Neural cell (in vitro differentiated cells): Measurements from ENCODE around the gene SLC2A4. TPM values are rescaled to one million over a fixed set of nuclear protein-coding genes. Genes with fewer than 3 reads are reported as not detected.

ENCODE experiments used
- H2AFZ ChIP-seq: fragments of 200-600, 300-800 bp; sonication (generic), shearing (Covaris generic); 2 replicates; pipeline ENCODE4 v1.6.0; 2014; ENCODE audit warnings: low read depth, mild to moderate bottlenecking, antibody characterized with exemption, low read length, moderate library complexity
- H3F3A ChIP-seq: fragments of 200-600 bp; shearing (Covaris generic); 2 replicates; pipeline ENCODE4 v1.6.1; 2016; ENCODE audit warnings: mild to moderate bottlenecking, moderate library complexity, mixed read lengths, antibody characterized with exemption, low read length; ENCODE audit not compliant: insufficient read depth, poor library complexity, severe bottlenecking
- H3K27ac ChIP-seq: fragments of 200-600, 300-800 bp; sonication (generic), shearing (Covaris generic); 2 replicates; pipeline ENCODE4 v1.5.1; 2014; ENCODE audit warnings: mild to moderate bottlenecking, low read length, moderate library complexity
- H3K27me3 ChIP-seq: fragments of 300-800, 200-600 bp; sonication (generic), shearing (Covaris generic); 2 replicates; pipeline ENCODE4 v1.6.0; 2014; ENCODE audit warnings: mild to moderate bottlenecking, low read depth, low read length, moderate library complexity; ENCODE audit not compliant: insufficient read depth
- H3K36me3 ChIP-seq: fragments of 300-800, 200-600 bp; sonication (generic), shearing (Covaris generic); 2 replicates; pipeline ENCODE4 v1.5.1; 2014; ENCODE audit warnings: mild to moderate bottlenecking, antibody characterized with exemption, low read length, moderate library complexity; ENCODE audit not compliant: insufficient read depth
- H3K4me2 ChIP-seq: fragments of 300-800, 200-600 bp; sonication (generic), shearing (Covaris generic); 2 replicates; pipeline ENCODE4 v1.6.0; 2014; ENCODE audit warnings: mild to moderate bottlenecking, low read length
- H3K4me3 ChIP-seq: fragments of 300-800, 200-600 bp; sonication (generic), shearing (Covaris generic); 2 replicates; pipeline ENCODE4 v1.5.1; 2014; ENCODE audit warnings: mild to moderate bottlenecking, low read length, moderate library complexity
- H3K79me2 ChIP-seq: fragments of 200-600 bp; shearing (Covaris generic); replicated peaks from 2 replicates; pipeline ENCODE4 v1.6.0; 2014; ENCODE audit warnings: mild to moderate bottlenecking, low read length, moderate library complexity; ENCODE audit not compliant: insufficient read depth
- H3K9ac ChIP-seq: fragments of 300-800, 200-600 bp; sonication (generic), shearing (Covaris generic); 2 replicates; pipeline ENCODE4 v1.6.1; 2016; ENCODE audit warnings: mild to moderate bottlenecking, low read length, mixed read lengths
- H3K9me2 ChIP-seq: fragments of 200-600 bp; shearing (Covaris generic); 2 replicates; pipeline ENCODE4 v1.6.1; 2016; ENCODE audit warnings: mild to moderate bottlenecking, low read length, mixed read lengths; ENCODE audit not compliant: insufficient read depth
- H3K9me3 ChIP-seq: fragments of 200-600, 300-800 bp; sonication (generic), shearing (Covaris generic); 2 replicates; pipeline ENCODE4 v1.6.1; 2016; ENCODE audit warnings: mild to moderate bottlenecking, mixed run types, low read length, moderate library complexity, mixed read lengths
- H4K20me1 ChIP-seq: fragments of 200-600 bp; shearing (Covaris generic); 2 replicates; pipeline ENCODE4 v1.6.1; 2016; ENCODE audit warnings: mild to moderate bottlenecking, mixed run types; ENCODE audit not compliant: insufficient read depth
- EP300 ChIP-seq: fragments of 450-650 bp; conservative IDR thresholded peaks from 2 replicates; pipeline ENCODE4 v1.6.1; 2014; ENCODE audit warnings: antibody characterized with exemption, mild to moderate bottlenecking, moderate library complexity; ENCODE audit not compliant: poor library complexity, severe bottlenecking
- EZH2 ChIP-seq: fragments of 200-600, 300-800 bp; shearing (Covaris generic), sonication (generic); IDR thresholded peaks from 2 replicates; pipeline ENCODE4 v1.6.1; 2014; ENCODE audit warnings: antibody characterized with exemption, low read length, borderline replicate concordance, mild to moderate bottlenecking; ENCODE audit not compliant: insufficient read depth, poor library complexity, severe bottlenecking
- MXI1 ChIP-seq: fragments of 450-650 bp; conservative IDR thresholded peaks from 2 replicates; pipeline ENCODE4 v1.6.1; 2014; ENCODE audit warnings: antibody characterized with exemption, mild to moderate bottlenecking; ENCODE audit not compliant: poor library complexity, severe bottlenecking
- POLR2AphosphoS5 ChIP-seq: IDR thresholded peaks from 2 replicates; pipeline ENCODE4 v1.6.1; 2012
- RAD21 ChIP-seq: fragments of 450-650 bp; conservative IDR thresholded peaks from 2 replicates; pipeline ENCODE4 v1.6.1; 2014; ENCODE audit warnings: antibody characterized with exemption, mild to moderate bottlenecking, moderate library complexity
- SMC3 ChIP-seq: fragments of 450-650 bp; conservative IDR thresholded peaks from 2 replicates; pipeline ENCODE4 v1.6.1; 2014; ENCODE audit warnings: antibody characterized with exemption, mild to moderate bottlenecking, moderate library complexity; ENCODE audit not compliant: poor library complexity
- TAF1 ChIP-seq: IDR thresholded peaks from 2 replicates; pipeline ENCODE4 v1.6.1; 2012; ENCODE audit warnings: low read depth
- polyA plus RNA-seq: library from polyadenylated mRNA; depleted of rRNA; stranded (reverse); fragments of >200 nt; gene quantifications from 2 replicates; pipeline ENCODE4 v1.2.3, GENCODE V29; 2014
- TF ChIP-seq, protein P1 (sequence below): IDR thresholded peaks from 2 replicates; pipeline ENCODE4 v1.6.1; 2012; ENCODE audit warnings: borderline replicate concordance
- TF ChIP-seq, protein P2 (sequence below): fragments of 450-650 bp; IDR thresholded peaks from 2 replicates; pipeline ENCODE4 v1.5.1; 2014; ENCODE audit warnings: antibody characterized with exemption, mild to moderate bottlenecking, moderate library complexity; ENCODE audit not compliant: poor library complexity, severe bottlenecking

The SLC2A4 gene
- polyA plus RNA-seq, 1 donor from 2014 or later, result not detected

DNA sequence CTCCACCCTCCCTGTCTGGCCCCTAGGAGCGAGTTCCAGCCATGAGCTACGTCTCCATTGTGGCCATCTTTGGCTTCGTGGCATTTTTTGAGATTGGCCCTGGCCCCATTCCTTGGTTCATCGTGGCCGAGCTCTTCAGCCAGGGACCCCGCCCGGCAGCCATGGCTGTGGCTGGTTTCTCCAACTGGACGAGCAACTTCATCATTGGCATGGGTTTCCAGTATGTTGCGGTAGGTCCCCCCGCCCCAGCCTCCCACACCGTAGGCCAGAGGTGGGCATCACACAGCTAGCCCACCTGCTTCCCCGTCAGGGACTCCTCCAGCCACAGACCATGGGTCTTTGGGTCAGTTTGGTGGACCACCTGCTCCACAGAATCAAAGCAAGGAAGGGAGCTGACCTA is 4.2 kb downstream of the SLC2A4 start:
- no peaks in the 10 kb centered on the region for H3K9me2 ChIP-seq
- no peak overlapping the region for H3K9ac ChIP-seq
- no peaks in the 10 kb centered on the region for H3F3A ChIP-seq
- no peaks in the 10 kb centered on the region for H3K36me3 ChIP-seq
- peaks cover 30% of the 10 kb centered on the region for H3K27me3 ChIP-seq
- no peak overlapping the region for H3K27ac ChIP-seq
- H2AFZ ChIP-seq, result no peak overlapping the region
- no peaks in the 10 kb centered on the region for H3K9me3 ChIP-seq
- no peak overlapping the region for H3K4me3 ChIP-seq
- H3K4me2 ChIP-seq, result no peak overlapping the region
- no peaks in the 10 kb centered on the region for H4K20me1 ChIP-seq
- TF ChIP-seq RAD21 (no peak), EZH2 (no peak), MXI1 (no peak), POLR2AphosphoS5 (no peak), TAF1 (no peak)
- TF ChIP-seq, protein P1, sequence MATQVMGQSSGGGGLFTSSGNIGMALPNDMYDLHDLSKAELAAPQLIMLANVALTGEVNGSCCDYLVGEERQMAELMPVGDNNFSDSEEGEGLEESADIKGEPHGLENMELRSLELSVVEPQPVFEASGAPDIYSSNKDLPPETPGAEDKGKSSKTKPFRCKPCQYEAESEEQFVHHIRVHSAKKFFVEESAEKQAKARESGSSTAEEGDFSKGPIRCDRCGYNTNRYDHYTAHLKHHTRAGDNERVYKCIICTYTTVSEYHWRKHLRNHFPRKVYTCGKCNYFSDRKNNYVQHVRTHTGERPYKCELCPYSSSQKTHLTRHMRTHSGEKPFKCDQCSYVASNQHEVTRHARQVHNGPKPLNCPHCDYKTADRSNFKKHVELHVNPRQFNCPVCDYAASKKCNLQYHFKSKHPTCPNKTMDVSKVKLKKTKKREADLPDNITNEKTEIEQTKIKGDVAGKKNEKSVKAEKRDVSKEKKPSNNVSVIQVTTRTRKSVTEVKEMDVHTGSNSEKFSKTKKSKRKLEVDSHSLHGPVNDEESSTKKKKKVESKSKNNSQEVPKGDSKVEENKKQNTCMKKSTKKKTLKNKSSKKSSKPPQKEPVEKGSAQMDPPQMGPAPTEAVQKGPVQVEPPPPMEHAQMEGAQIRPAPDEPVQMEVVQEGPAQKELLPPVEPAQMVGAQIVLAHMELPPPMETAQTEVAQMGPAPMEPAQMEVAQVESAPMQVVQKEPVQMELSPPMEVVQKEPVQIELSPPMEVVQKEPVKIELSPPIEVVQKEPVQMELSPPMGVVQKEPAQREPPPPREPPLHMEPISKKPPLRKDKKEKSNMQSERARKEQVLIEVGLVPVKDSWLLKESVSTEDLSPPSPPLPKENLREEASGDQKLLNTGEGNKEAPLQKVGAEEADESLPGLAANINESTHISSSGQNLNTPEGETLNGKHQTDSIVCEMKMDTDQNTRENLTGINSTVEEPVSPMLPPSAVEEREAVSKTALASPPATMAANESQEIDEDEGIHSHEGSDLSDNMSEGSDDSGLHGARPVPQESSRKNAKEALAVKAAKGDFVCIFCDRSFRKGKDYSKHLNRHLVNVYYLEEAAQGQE, result no peak
- TF ChIP-seq, protein P2, sequence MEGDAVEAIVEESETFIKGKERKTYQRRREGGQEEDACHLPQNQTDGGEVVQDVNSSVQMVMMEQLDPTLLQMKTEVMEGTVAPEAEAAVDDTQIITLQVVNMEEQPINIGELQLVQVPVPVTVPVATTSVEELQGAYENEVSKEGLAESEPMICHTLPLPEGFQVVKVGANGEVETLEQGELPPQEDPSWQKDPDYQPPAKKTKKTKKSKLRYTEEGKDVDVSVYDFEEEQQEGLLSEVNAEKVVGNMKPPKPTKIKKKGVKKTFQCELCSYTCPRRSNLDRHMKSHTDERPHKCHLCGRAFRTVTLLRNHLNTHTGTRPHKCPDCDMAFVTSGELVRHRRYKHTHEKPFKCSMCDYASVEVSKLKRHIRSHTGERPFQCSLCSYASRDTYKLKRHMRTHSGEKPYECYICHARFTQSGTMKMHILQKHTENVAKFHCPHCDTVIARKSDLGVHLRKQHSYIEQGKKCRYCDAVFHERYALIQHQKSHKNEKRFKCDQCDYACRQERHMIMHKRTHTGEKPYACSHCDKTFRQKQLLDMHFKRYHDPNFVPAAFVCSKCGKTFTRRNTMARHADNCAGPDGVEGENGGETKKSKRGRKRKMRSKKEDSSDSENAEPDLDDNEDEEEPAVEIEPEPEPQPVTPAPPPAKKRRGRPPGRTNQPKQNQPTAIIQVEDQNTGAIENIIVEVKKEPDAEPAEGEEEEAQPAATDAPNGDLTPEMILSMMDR, result no peak
- H3K79me2 ChIP-seq, result no peaks in the 10 kb centered on the region

DNA sequence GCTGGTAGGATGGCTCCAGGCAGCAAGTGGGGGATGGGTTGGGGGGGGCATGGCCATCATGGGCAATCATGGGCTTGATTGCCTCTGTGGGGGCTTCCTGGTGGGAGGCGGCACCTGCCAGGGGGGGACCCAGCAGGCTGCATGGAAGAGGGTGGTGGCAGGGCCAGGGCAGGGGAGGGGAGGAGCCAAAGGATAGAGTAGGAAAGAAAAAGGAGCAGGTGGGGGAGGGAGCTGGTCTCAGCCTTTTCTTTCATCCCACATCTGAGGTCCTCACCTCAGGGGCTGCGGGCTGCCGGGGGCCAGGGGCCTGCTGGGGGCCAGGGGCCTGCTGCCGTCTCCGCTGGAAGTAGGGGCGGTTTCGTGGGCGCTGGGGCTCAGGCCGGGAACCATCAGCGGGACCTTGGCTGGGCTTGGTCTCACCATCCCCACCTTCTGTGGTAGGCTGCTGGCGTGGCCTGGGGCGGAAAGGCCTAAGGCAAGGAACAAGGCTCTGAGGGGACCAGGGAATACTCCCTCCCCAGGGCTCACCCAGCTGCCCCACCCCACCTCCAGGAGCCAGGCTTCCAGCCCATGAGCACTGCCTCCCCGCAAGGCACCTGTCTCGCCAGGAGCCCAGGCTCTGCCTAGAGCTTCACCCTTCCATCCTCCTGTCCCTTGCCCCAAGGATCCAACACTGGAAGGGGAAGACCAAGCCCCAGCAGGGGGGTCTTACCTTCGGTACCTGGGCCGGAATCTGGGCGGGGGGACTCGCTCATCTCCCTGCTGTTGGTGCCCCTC is 7.9 kb downstream of the SLC2A4 start:
- no peaks in the 10 kb centered on the region for H3K9me2 ChIP-seq
- no peaks in the 10 kb centered on the region for H3K36me3 ChIP-seq
- no peak overlapping the region for H3K4me2 ChIP-seq
- no peak overlapping the region for H3K9ac ChIP-seq
- TF ChIP-seq RAD21 (no peak), TAF1 (no peak), EP300 (no peak), SMC3 (no peak), MXI1 (no peak), EZH2 (no peak), POLR2AphosphoS5 (no peak)
- TF ChIP-seq, protein P2, result no peak
- TF ChIP-seq, protein P1, result no peak
- no peak overlapping the region for H3K4me3 ChIP-seq
- H3K9me3 ChIP-seq, result no peaks in the 10 kb centered on the region
- no peaks in the 10 kb centered on the region for H3F3A ChIP-seq
- H4K20me1 ChIP-seq, result no peaks in the 10 kb centered on the region
- no peaks in the 10 kb centered on the region for H3K79me2 ChIP-seq
- H2AFZ ChIP-seq, result no peak overlapping the region
- H3K27ac ChIP-seq, result no peak overlapping the region
- H3K27me3 ChIP-seq, result peaks cover 28% of the 10 kb centered on the region
